ENCODE data around the gene HERC2.

HERC2 gene

GRCh38 chr15:28101201-28101600 lies 220.8 kb downstream of the HERC2 start:
- DNase-seq (ENCODE audit: low spot score in 2 of 2) (no peak), ATAC-seq (no peak)
- Mint-ChIP-seq H3K27ac (no peak overlapping the region), H3K36me3 (no peaks in the 10 kb centered on the region), H3K9me3 (no peaks in the 10 kb centered on the region), H3K4me1 (peaks cover 45% of the 10 kb centered on the region), H3K4me3 (no peak overlapping the region)

- no peaks in the 10 kb centered on the region for H3K9me3 Mint-ChIP-seq
- DNase-seq (ENCODE audit: low spot score in 2 of 2) (no peak), ATAC-seq (no peak)
- H3K36me3 Mint-ChIP-seq: no peaks in the 10 kb centered on the region
- H3K4me3 Mint-ChIP-seq: no peak overlapping the region
- H3K4me1 Mint-ChIP-seq: peaks cover 45% of the 10 kb centered on the region
- H3K27ac Mint-ChIP-seq: no peak overlapping the region
Measured at GRCh38 chr15:28100516-28101195, 221.3 kb downstream of the HERC2 start.

GRCh38 chr15:28099555-28100140 lies 222.3 kb downstream of the HERC2 start:
- H3K9me3 Mint-ChIP-seq: no peaks in the 10 kb centered on the region
- no peaks in the 10 kb centered on the region for H3K36me3 Mint-ChIP-seq
- H3K4me1 Mint-ChIP-seq: peaks cover 39% of the 10 kb centered on the region
- H3K4me3 Mint-ChIP-seq: peak overlapping the region; percentile 5
- no peak for DNase-seq (ENCODE audit: low spot score in 2 of 2)
- no peak overlapping the region for H3K27ac Mint-ChIP-seq
- ATAC-seq: no peak

- H3K9me3 Mint-ChIP-seq: no peaks in the 10 kb centered on the region
- peaks cover 37% of the 10 kb centered on the region for H3K4me1 Mint-ChIP-seq
- no peak within 1 kb of the TSS for H3K27ac Mint-ChIP-seq
- ATAC-seq: no peak
- H3K36me3 Mint-ChIP-seq: no peaks in the 10 kb centered on the region
- peak within 1 kb of the TSS; percentile 74 for H3K4me3 Mint-ChIP-seq
- DNase-seq (ENCODE audit: low spot score in 2 of 2): no peak
Measured at GRCh38 chr15:28098766-28099554, 223.0 kb downstream of the HERC2 start, which contains the start of gene OCA2. TSS of gene OCA2 (minus strand) at chr15:28099315. CDS start at chr15:28081874, 17,441 bp downstream.

- no peak overlapping the region for H3K27ac Mint-ChIP-seq
- no peaks in the 10 kb centered on the region for H3K9me3 Mint-ChIP-seq
- ATAC-seq (no peak), DNase-seq (ENCODE audit: low spot score in 2 of 2) (no peak)
- H3K4me1 Mint-ChIP-seq: peaks cover 41% of the 10 kb centered on the region
- no peaks in the 10 kb centered on the region for H3K36me3 Mint-ChIP-seq
- peak overlapping the region; percentile 74 for H3K4me3 Mint-ChIP-seq
Measured at GRCh38 chr15:28098360-28098765, 223.6 kb downstream of the HERC2 start.

GRCh38 chr15:28097656-28098359 lies 224.2 kb downstream of the HERC2 start:
- Mint-ChIP-seq H3K4me3 (peak overlapping the region; percentile 74), H3K4me1 (peaks cover 41% of the 10 kb centered on the region), H3K27ac (no peak overlapping the region), H3K9me3 (no peaks in the 10 kb centered on the region), H3K36me3 (no peaks in the 10 kb centered on the region)
- DNase-seq (ENCODE audit: low spot score in 2 of 2): no peak
- ATAC-seq: no peak

GRCh38 chr15:28096670-28097431 lies 225.1 kb downstream of the HERC2 start:
- ATAC-seq: no peak
- Mint-ChIP-seq H3K27ac (no peak overlapping the region), H3K4me3 (peak overlapping the region; percentile 74), H3K9me3 (no peaks in the 10 kb centered on the region), H3K36me3 (no peaks in the 10 kb centered on the region), H3K4me1 (peaks cover 41% of the 10 kb centered on the region)
- no peak for DNase-seq (ENCODE audit: low spot score in 2 of 2)

- peak; percentile 2 for ATAC-seq
Measured at GRCh38 chr15:28096411-28096669, 225.6 kb downstream of the HERC2 start.

GRCh38 chr15:28094732-28095521 lies 227.1 kb downstream of the HERC2 start:
- Mint-ChIP-seq H3K36me3 (no peaks in the 10 kb centered on the region), H3K4me3 (peak overlapping the region; percentile 74), H3K4me1 (peaks cover 35% of the 10 kb centered on the region), H3K9me3 (peaks cover 11% of the 10 kb centered on the region), H3K27ac (no peak overlapping the region)
- DNase-seq (ENCODE audit: low spot score in 2 of 2) (no peak), ATAC-seq (peak; percentile 43)

More at GRCh38 chr15:28096411-28096669, 225.6 kb downstream of the HERC2 start:
- Mint-ChIP-seq H3K4me3 (peak overlapping the region; percentile 74), H3K27ac (no peak overlapping the region), H3K4me1 (peaks cover 41% of the 10 kb centered on the region), H3K36me3 (no peaks in the 10 kb centered on the region), H3K9me3 (no peaks in the 10 kb centered on the region)
- DNase-seq (ENCODE audit: low spot score in 2 of 2): no peak

- H3K36me3 Mint-ChIP-seq: no peaks in the 10 kb centered on the region
- no peak for ATAC-seq
- peak overlapping the region; percentile 74 for H3K4me3 Mint-ChIP-seq
- H3K27ac Mint-ChIP-seq: no peak overlapping the region
- no peak for DNase-seq (ENCODE audit: low spot score in 2 of 2)
- peaks cover 12% of the 10 kb centered on the region for H3K9me3 Mint-ChIP-seq
- H3K4me1 Mint-ChIP-seq: peaks cover 29% of the 10 kb centered on the region
Measured at GRCh38 chr15:28093752-28094535, 228.0 kb downstream of the HERC2 start.

- Mint-ChIP-seq H3K36me3 (no peaks in the 10 kb centered on the region), H3K4me1 (peaks cover 21% of the 10 kb centered on the region), H3K27ac (no peak overlapping the region), H3K9me3 (peaks cover 12% of the 10 kb centered on the region), H3K4me3 (no peak overlapping the region)
- ATAC-seq (no peak), DNase-seq (ENCODE audit: low spot score in 2 of 2) (no peak)
Measured at GRCh38 chr15:28091313-28091712, 230.7 kb downstream of the HERC2 start.

GRCh38 chr15:28086175-28086703 lies 235.7 kb downstream of the HERC2 start:
- peak; percentile 40 to 70 for DNase-seq (ENCODE audit: low spot score in 2 of 2)

GRCh38 chr15:28085489-28086174 lies 236.3 kb downstream of the HERC2 start:
- peaks cover 8% of the 10 kb centered on the region for H3K9me3 Mint-ChIP-seq
- H3K27ac Mint-ChIP-seq: no peak overlapping the region
- ATAC-seq: peak; percentile 27
- DNase-seq (ENCODE audit: low spot score in 2 of 2): no peak
- peaks cover 10% of the 10 kb centered on the region for H3K4me1 Mint-ChIP-seq
- H3K36me3 Mint-ChIP-seq: no peaks in the 10 kb centered on the region
- H3K4me3 Mint-ChIP-seq: no peak overlapping the region

More at GRCh38 chr15:28086175-28086703, 235.7 kb downstream of the HERC2 start:
- peak; percentile 96 for ATAC-seq
- H3K27ac Mint-ChIP-seq: no peak overlapping the region
- no peak overlapping the region for H3K4me3 Mint-ChIP-seq
- no peaks in the 10 kb centered on the region for H3K36me3 Mint-ChIP-seq
- H3K9me3 Mint-ChIP-seq: peaks cover 12% of the 10 kb centered on the region
- H3K4me1 Mint-ChIP-seq: peaks cover 10% of the 10 kb centered on the region
